Psoas muscle (tissue), 8 donors: ENCODE measurements around the gene TP53I13. TPM values are rescaled to one million over a fixed set of nuclear protein-coding genes. Genes with fewer than 3 reads are reported as not detected.

Experiments used
- ATAC-seq, 4 donors: fragments of 200-7000 bp; cut with Tn5 transposase; one replicate each; pipeline ENCODE4 v1.9.1; 2020; ENCODE audit warnings: moderate library complexity in 3 of 4, mild to moderate bottlenecking in 2 of 4
- DNase-seq, 2 donors: peaks; one replicate each; pipeline ENCODE4 v3.0.0-alpha.2; 2020
- H3K27ac ChIP-seq: fragments of 200-600 bp; one replicate; pipeline ENCODE4 v1.8.0; 2022
- H3K27me3 ChIP-seq, 3 donors: fragments of 200-600 bp in 1 of 3; one replicate each; pipeline versions ENCODE4 v1.6.1 to v1.8.0; 2013 to 2022; ENCODE audit warnings: low read length in 2 of 3, mild to moderate bottlenecking in 2 of 3, moderate library complexity in 1 of 3; ENCODE audit not compliant: insufficient read depth in 3 of 3
- H3K36me3 ChIP-seq, 2 donors: fragments of 200-600 bp in 1 of 2; one replicate each; pipeline versions ENCODE4 v1.6.1 to v1.8.0; 2013 to 2022; ENCODE audit warnings: low read depth in 1 of 2, mild to moderate bottlenecking in 1 of 2, moderate library complexity in 1 of 2; ENCODE audit not compliant: insufficient read depth in 1 of 2
- H3K4me1 ChIP-seq: fragments of 200-600 bp; one replicate; pipeline ENCODE4 v1.8.0; 2022
- H3K4me3 ChIP-seq: fragments of 200-600 bp; one replicate; pipeline ENCODE4 v1.8.0; 2022; ENCODE audit warnings: mild to moderate bottlenecking
- H3K9me3 ChIP-seq: fragments of 200-600 bp; one replicate; pipeline ENCODE4 v1.8.0; 2022
- WGBS, 3 donors: extraction: QIAGEN DNeasy Blood & Tissue Kit; methylation state at CpG; one replicate each; pipeline versions ENCODE4 v1.1.6 to v1.1.7; 2013; 5-methylcytosine and 5-hydroxymethylcytosine counted together
- intact Hi-C, 2 donors: fragments of 100-400 bp; cut with DNase I; formaldehyde crosslinking; loops; one replicate each; pipeline versions ENCODE4 v1.11.0 to v1.14.2; 2022
- polyA plus RNA-seq, 3 donors: library from polyadenylated mRNA; stranded (reverse); fragments of 200-250 nt; gene quantifications; one replicate each; pipeline ENCODE4 v1.2.3, GENCODE V29; 2013
- total RNA-seq, 4 donors: library from RNA; stranded (reverse); fragmentation: NEBNext Ultra II Directional in 2 of 4; extraction: Animal tissue kit (Norgen Biotek cat#: 25700) in 2 of 4; gene quantifications; one replicate each; pipeline versions ENCODE4 v1.2.1 to v1.2.4, GENCODE V29; 2021 to 2023
- TF ChIP-seq, protein P1 (sequence below): fragments of 200-600 bp; IDR thresholded peaks from one replicate; pipeline ENCODE4 v1.8.0; 2022; ENCODE audit warnings: antibody characterized with exemption
- donor health status: healthy with polysubstance abuse.
- donor health status: DM: no; HTN: no; CAD: no; lungs with moderate emphysema.
- donor health status: Bipolar disorder and iron deficiency.
- donor health status: healthy.
- donor health status: DM: yes; HTN: yes; CAD: no.
- donor health status: DM: no; HTN: no; CAD: no.
- donor health status: DM: no; HTN: no; CAD: no.
- donor health status: DM: yes; HTN: yes; CAD: no.

TP53I13 gene
- total and polyA plus RNA-seq, 7 donors, result 13.3 to 46.1 (median 20.9) TPM

DNA sequence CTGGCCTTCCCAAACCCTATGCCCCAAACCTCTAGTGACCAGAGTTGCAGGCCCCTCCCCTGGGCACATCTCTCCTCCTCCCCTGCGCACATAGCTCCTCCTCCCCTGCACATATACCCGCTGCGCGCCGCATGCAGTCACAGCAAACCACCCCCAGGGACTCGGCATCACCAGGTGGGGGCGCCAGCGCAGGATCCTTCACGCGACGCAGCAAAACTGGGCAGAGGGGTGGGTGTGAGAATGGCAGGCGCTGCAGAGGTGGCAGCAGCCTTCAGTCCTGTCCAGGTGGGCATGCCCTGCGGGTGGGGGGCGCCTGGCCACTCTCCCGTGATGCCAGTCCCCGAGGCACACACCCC lies 48.6 kb downstream of the TP53I13 start:
- Histone ChIP-seq H3K27me3 (no peaks in the 10 kb centered on the region), H3K27ac (peak overlapping the region; percentile 99), H3K9me3 (no peaks in the 10 kb centered on the region), H3K4me3 (peak overlapping the region; percentile 98), H3K4me1 (peaks cover 66% of the 10 kb centered on the region), H3K36me3 (peaks cover 0 to 22% of the 10 kb centered on the region in 2 donors)
- peak; percentile 78 to 88 for DNase-seq
- 35 to 36% (median 36%) methylated on average over 15 to 16 of the region's 16 CpGs for WGBS, 3 donors
- TF ChIP-seq, protein P1, sequence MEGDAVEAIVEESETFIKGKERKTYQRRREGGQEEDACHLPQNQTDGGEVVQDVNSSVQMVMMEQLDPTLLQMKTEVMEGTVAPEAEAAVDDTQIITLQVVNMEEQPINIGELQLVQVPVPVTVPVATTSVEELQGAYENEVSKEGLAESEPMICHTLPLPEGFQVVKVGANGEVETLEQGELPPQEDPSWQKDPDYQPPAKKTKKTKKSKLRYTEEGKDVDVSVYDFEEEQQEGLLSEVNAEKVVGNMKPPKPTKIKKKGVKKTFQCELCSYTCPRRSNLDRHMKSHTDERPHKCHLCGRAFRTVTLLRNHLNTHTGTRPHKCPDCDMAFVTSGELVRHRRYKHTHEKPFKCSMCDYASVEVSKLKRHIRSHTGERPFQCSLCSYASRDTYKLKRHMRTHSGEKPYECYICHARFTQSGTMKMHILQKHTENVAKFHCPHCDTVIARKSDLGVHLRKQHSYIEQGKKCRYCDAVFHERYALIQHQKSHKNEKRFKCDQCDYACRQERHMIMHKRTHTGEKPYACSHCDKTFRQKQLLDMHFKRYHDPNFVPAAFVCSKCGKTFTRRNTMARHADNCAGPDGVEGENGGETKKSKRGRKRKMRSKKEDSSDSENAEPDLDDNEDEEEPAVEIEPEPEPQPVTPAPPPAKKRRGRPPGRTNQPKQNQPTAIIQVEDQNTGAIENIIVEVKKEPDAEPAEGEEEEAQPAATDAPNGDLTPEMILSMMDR, result peak; percentile 29
- intact Hi-C loops, result no loop called here
- no peak for ATAC-seq

DNA sequence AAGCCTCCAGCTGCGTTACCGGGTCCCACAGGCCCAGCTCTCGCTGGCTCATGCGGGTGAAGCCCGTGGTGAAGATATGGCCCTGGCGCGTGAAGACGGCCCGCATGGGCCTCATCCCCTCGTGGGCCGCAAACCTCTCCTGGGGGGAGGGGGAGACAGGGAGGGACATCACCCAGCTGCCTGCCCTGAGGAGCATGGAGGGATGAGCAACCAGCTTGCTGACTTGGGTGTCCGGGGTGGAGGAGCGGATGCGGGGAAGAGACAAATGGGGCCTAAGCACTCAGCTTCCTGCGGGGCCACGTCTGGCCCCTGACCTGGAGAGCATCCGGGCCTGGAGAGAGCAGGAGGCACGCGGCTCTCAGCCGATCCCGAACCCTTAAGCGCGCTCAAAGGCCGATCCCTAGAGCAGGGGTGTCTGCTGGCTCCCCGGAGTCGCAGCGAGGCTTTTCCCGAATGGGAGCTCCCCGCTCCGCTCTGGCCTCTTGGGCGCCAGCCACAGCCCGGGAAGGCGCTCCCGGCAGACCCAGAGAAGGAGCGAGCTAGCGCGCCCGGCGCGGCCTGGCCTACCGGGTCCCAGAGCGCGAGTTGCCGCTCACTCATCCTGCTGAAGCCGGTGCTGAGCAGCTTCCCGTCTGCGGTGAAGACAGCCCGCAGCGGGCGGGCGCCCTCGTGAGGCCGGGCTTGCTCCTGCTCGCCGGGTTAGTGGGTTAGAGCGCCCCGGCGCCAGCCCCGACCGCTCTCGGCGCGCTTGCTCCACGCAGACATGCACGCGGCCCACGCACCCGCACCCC lies 49.2 kb downstream of the TP53I13 start:
- ATAC-seq, result no peak
- Histone ChIP-seq H3K36me3 (peaks cover 0 to 22% of the 10 kb centered on the region in 2 donors), H3K27me3 (no peaks in the 10 kb centered on the region), H3K4me3 (peak overlapping the region; percentile 98), H3K27ac (peak overlapping the region; percentile 99), H3K4me1 (peaks cover 66% of the 10 kb centered on the region), H3K9me3 (no peaks in the 10 kb centered on the region)
- WGBS, 3 donors, result 23 to 39% (median 39%) methylated on average over 52 to 68 of the region's 68 CpGs
- TF ChIP-seq, protein P1, result peak; percentile 53
- peak; percentile 74 to 88 for DNase-seq
- intact Hi-C loops, result no loop called here

GRCh38 chr17:29618272-29619065 lies 50.0 kb downstream of the TP53I13 start:
- Histone ChIP-seq H3K9me3 (no peaks in the 10 kb centered on the region), H3K27ac (peak overlapping the region; percentile 99), H3K4me3 (peak overlapping the region; percentile 98), H3K27me3 (no peaks in the 10 kb centered on the region), H3K4me1 (peaks cover 72% of the 10 kb centered on the region), H3K36me3 (peaks cover 0 to 22% of the 10 kb centered on the region in 2 donors)
- DNase-seq, result no peak
- TF ChIP-seq, protein P1, result no peak
- ATAC-seq, result no peak
- intact Hi-C loops, result no loop called here
- WGBS, 3 donors, result 45 to 55% (median 47%) methylated on average over 15 to 22 of the region's 22 CpGs

DNA sequence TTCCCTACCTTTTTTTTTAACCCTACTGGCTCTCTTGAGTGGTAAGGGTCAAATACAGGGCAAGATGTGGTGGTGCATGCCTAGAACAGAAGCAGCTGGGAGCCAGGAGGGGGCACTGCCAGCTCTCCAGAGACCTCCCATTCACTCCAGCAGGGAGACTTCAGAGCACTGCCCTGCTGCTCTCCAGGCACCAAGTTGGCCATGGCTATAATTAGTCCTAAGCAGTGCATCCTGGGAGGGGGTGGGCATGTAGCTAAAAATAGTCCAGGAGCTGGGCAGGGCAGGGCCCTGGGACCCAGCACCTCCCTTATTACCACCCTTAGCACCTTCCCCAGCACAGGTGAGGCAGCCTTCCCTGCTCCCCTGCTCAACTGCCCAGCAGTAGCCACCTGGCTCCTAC lies 50.8 kb downstream of the TP53I13 start:
- peaks cover 0 to 22% of the 10 kb centered on the region in 2 donors for H3K36me3 ChIP-seq
- intact Hi-C loops, result no loop called here
- ATAC-seq, result peak; percentile 58 to 66 (median 59)
- H3K4me3 ChIP-seq, result peak overlapping the region; percentile 98
- DNase-seq, result peak; percentile 48 to 84
- H3K27me3 ChIP-seq, result no peaks in the 10 kb centered on the region
- H3K9me3 ChIP-seq, result no peaks in the 10 kb centered on the region
- TF ChIP-seq, protein P1, result peak; percentile 41
- H3K27ac ChIP-seq, result peak overlapping the region; percentile 99
- peaks cover 69% of the 10 kb centered on the region for H3K4me1 ChIP-seq
